NT2/D1 (cell line): ENCODE data around the gene MEPCE.

ENCODE experiments used
- DNase-seq: peaks from one replicate; pipeline ENCODE4 v3.0.0-alpha.2; 2011; ENCODE audit warnings: low read depth, low spot score
- H3K27me3 ChIP-seq: 2 replicates; pipeline ENCODE4 v1.6.0; 2011; ENCODE audit warnings: mild to moderate bottlenecking; ENCODE audit not compliant: insufficient read length, insufficient read depth
- H3K36me3 ChIP-seq: 2 replicates; pipeline ENCODE4 v1.6.1; 2011; ENCODE audit warnings: mild to moderate bottlenecking, low read length, mixed read lengths; ENCODE audit not compliant: insufficient read depth, insufficient read length
- H3K4me1 ChIP-seq: 2 replicates; pipeline ENCODE4 v1.5.1; 2011; ENCODE audit not compliant: insufficient read depth, insufficient read length
- H3K4me3 ChIP-seq: 2 replicates; pipeline ENCODE4 v1.5.1; 2011; ENCODE audit warnings: low read depth; ENCODE audit not compliant: insufficient read length
- H3K9ac ChIP-seq: 2 replicates; pipeline ENCODE4 v1.6.0; 2011; ENCODE audit warnings: low read depth; ENCODE audit not compliant: insufficient read length
- H3K9me3 ChIP-seq: 2 replicates; pipeline ENCODE4 v1.5.1; 2011; ENCODE audit warnings: mild to moderate bottlenecking, low read length; ENCODE audit not compliant: insufficient read depth
- SUZ12 ChIP-seq: IDR thresholded peaks from 2 replicates; pipeline ENCODE4 v1.6.1; 2011; ENCODE audit not compliant: insufficient read length, insufficient read depth; ENCODE audit errors: extremely low read depth
- YY1 ChIP-seq: IDR thresholded peaks from 2 replicates; pipeline ENCODE4 v1.6.1; 2011; ENCODE audit not compliant: insufficient read length, insufficient read depth
- ZNF274 ChIP-seq: IDR thresholded peaks from 2 replicates; pipeline ENCODE4 v1.6.1; 2011; ENCODE audit warnings: mild to moderate bottlenecking, low read depth, low read length

The MEPCE gene

DNA sequence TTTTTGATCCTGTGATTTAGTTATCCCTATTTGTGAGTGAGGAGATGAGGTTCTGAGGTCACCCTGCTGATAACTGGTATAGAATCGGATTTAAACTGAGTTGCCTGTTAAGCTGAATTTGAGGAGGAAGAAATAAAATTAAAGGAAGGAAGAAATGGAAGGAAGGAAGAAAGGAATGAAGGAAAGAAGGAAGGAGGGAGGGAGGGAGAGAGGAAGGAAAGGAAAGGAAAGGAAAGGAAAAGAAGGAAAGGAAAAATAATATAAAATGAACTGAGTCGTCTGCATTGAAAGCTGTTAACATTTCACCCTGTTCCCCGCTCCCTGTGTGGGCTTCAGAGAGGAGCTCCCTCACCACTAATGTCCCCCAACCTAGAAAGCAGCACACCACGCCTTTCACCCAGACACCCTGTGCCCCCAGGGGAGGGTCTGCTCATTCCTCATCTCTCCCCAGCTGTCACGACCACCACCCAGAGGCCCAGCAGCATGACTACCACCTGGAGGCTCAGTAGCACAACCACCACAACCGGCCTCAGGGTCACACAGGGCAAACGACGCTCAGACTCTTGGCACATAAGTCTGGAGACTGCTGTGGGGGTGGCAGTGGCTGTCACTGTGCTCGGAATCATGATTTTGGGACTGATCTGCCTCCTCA lies 40.1 kb upstream of the MEPCE start:
- no peaks in the 10 kb centered on the region for H3K27me3 ChIP-seq
- H3K9me3 ChIP-seq, result no peaks in the 10 kb centered on the region
- no peak overlapping the region for H3K4me3 ChIP-seq
- H3K9ac ChIP-seq, result no peak overlapping the region
- H3K4me1 ChIP-seq, result peaks cover 8% of the 10 kb centered on the region
- no peak for TF ChIP-seq SUZ12
- TF ChIP-seq ZNF274, result no peak
- TF ChIP-seq YY1, result no peak
- no peaks in the 10 kb centered on the region for H3K36me3 ChIP-seq
- DNase-seq, result no peak

DNA sequence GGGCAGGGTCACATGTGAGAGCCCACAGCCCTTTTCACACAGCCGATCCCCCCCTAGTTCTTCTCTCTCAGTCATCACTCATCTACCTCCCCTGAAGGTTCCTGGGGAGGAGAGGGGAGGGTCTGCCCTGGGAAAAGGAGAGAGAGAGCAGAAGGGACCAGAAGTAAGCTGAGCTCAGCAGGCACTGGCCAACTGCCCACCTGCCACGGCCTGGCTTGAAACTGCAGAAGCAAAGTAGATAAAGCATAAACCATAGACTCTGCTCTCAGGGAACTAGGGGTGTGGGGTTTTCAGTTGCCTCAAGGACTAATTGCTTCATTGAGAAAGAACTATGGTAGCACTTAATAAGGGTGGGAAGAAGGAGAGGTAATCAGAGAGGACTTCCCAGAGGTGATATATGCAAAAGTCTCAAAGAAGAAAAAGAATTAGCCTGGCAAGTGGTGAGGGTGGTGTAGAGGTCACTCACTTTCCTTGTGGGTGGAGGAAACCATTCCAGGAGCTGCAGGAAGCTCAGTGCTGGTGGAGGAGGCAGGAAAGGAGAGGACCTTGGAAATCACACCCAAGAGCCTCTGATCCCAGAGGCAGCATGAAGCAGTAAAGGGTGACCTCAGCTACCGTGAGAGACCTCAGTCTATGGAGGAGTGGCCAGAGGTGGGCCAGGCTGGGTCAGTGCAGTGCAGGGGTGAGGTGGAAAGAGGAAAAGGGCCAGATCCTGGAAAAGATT lies 39.2 kb upstream of the MEPCE start:
- DNase-seq, result no peak
- no peaks in the 10 kb centered on the region for H3K9me3 ChIP-seq
- no peaks in the 10 kb centered on the region for H3K36me3 ChIP-seq
- H3K27me3 ChIP-seq, result no peaks in the 10 kb centered on the region
- peaks cover 8% of the 10 kb centered on the region for H3K4me1 ChIP-seq
- TF ChIP-seq SUZ12, result no peak
- TF ChIP-seq YY1, result no peak
- TF ChIP-seq ZNF274, result no peak
- H3K9ac ChIP-seq, result no peak overlapping the region
- no peak overlapping the region for H3K4me3 ChIP-seq

DNA sequence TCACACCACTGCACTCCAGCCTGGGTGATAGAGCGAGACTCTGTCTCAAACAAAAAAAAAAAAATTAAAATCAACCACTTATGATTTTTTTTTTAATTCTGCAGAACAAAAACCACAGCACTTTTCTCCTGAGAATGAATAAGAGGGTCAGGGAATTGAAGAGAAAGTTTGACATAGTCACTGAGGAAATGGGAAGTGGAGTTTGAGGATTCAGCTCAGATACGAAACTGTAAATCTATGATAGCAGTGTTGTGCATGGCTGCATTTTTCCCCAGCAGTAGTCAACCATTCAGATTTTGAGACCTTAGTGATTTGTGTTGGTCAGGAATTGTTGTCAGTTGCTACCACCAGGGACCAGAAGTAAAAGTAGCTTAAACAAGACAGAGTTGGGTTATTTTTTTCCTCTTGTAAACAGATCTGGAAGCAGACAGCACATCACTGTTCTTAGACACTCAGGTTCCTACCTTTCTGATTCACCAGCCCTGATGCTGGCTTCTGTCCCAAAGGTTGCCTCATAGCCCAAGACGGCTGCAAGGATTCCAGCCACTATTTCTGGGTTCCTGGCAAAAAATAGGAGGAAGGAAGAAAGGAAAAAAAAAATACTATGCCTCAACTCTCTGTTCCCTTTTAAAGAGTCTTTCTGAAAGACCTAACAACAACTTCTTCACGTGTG lies 36.3 kb upstream of the MEPCE start:
- H3K4me1 ChIP-seq, result peaks cover 8% of the 10 kb centered on the region
- no peak overlapping the region for H3K4me3 ChIP-seq
- H3K36me3 ChIP-seq, result no peaks in the 10 kb centered on the region
- no peak for TF ChIP-seq SUZ12
- TF ChIP-seq ZNF274, result no peak
- no peak for TF ChIP-seq YY1
- no peaks in the 10 kb centered on the region for H3K9me3 ChIP-seq
- H3K27me3 ChIP-seq, result no peaks in the 10 kb centered on the region
- DNase-seq, result no peak
- H3K9ac ChIP-seq, result no peak overlapping the region

DNA sequence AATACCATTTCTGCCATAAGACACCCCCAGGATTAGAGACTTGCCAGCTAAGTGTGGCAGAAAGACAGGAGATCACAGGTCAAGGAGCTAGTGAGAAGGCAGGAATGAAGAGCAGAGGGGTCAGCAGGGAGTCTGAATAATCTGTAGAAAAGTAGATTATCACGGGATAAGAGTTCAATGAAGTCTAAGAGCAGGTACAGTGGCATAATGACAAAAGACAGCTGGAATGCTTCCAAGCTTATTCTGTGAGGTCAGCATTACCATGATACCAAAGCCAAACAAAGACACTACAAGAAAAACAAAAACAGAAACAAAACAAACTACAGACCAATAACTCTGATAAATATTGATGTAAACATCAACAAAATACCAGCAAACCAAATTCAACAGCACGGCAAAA lies 35.6 kb upstream of the MEPCE start:
- Histone ChIP-seq H3K4me1 (peaks cover 8% of the 10 kb centered on the region), H3K4me3 (no peak overlapping the region), H3K9ac (no peak overlapping the region), H3K9me3 (no peaks in the 10 kb centered on the region), H3K36me3 (no peaks in the 10 kb centered on the region), H3K27me3 (no peaks in the 10 kb centered on the region)
- DNase-seq, result no peak
- no peak for TF ChIP-seq ZNF274
- no peak for TF ChIP-seq SUZ12
- TF ChIP-seq YY1, result no peak

DNA sequence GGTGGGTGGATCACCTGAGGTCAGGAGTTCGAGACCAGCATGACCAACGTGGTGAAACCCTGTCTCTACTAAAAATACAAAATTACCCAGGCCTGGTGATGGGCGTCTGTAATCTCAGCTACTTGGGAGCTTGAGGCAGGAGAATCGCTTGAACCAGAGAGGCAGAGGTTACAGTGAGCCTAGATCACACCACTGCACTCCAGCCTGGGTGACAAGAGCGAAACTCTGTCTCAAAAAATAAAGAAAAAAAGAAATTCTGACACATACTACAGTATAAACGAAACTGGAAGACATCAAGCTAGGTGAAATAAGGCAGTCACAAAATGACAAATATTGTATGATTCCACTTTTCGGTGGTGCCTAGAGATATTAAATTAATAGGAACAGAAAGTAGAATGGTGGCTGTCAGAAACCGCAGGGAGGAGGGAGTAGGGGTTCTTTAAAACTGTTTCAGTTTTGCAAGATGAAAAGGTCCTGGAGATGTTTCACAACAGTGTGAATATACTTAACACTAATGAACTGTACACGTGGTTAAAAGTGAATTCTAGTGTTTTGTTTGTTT lies 33.1 kb upstream of the MEPCE start:
- no peaks in the 10 kb centered on the region for H3K27me3 ChIP-seq

DNA sequence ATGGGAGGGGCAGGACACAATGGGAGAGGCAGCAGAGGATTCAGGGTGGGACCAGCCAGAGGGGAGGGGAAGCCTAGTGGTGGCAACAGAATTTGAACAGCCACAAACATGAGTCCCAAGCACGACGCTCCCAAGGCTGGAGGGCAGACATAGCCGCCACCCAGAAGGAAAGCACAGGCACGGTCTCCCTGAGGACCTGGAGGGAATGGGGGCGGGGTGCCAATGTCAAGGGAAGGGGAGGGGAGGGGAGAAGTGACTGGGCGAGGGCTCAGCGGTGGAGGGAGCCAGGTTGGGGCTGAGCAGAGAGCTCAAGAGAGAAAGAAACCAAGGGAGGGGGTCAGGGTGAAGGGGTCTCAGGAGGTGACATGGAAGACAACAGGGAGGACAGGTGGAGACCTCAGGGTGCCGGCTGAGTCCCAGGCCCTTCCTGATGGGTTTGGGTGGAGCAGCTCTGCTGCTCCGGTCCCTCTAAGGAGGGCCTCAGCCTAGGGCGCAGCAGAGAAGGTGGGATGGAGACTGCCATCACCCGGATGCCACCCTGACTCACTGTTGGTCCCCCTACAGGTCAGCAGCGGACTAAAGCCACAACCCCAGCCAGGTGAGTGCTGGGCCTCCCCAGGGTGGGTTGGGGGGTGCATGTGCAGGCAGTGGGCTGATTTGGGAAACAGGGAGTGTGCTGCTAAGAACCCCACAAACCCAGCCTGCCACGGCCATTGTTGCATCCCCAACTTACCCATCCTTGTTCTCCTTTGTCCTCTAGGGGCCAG lies 32.1 kb upstream of the MEPCE start:
- H3K9me3 ChIP-seq, result no peaks in the 10 kb centered on the region
- H3K36me3 ChIP-seq, result no peaks in the 10 kb centered on the region
- no peaks in the 10 kb centered on the region for H3K4me1 ChIP-seq
- H3K4me3 ChIP-seq, result no peak overlapping the region
- H3K9ac ChIP-seq, result no peak overlapping the region
- no peak for TF ChIP-seq ZNF274
- TF ChIP-seq SUZ12, result no peak
- no peak for TF ChIP-seq YY1
- H3K27me3 ChIP-seq, result no peaks in the 10 kb centered on the region
- DNase-seq, result no peak

More for the DNA sequence above, 33.1 kb upstream of the MEPCE start:
- no peak for DNase-seq
- TF ChIP-seq YY1 (no peak), SUZ12 (no peak), ZNF274 (no peak)
- Histone ChIP-seq H3K4me1 (peaks cover 2% of the 10 kb centered on the region), H3K9ac (no peak overlapping the region), H3K36me3 (no peaks in the 10 kb centered on the region), H3K4me3 (no peak overlapping the region), H3K9me3 (no peaks in the 10 kb centered on the region)

DNA sequence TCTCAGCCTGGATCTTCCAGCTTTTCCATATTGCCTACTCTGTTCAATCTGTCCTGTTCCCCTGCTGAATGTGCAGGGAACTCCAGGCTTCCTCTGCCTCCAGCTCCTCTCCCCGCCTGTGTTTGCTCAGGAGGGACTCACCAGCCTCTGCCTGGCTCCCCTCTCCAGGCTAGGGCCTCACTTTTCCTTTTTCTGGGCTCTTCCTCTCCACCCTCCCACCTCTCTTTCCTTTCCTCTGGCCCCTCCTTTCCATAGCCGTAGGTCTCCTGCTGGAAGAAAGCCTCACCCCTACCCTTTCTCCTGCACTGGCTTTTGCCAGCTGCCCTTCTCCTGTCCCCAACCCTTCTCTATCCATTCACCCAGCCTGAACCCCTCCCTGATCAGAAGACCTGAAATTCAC lies 31.4 kb upstream of the MEPCE start:
- H3K27me3 ChIP-seq, result no peaks in the 10 kb centered on the region
- TF ChIP-seq SUZ12, result no peak
- TF ChIP-seq YY1, result no peak
- H3K36me3 ChIP-seq, result no peaks in the 10 kb centered on the region
- DNase-seq, result no peak
- H3K4me1 ChIP-seq, result no peaks in the 10 kb centered on the region
- no peak overlapping the region for H3K4me3 ChIP-seq
- no peaks in the 10 kb centered on the region for H3K9me3 ChIP-seq
- H3K9ac ChIP-seq, result no peak overlapping the region
